H1 (cell line): Measurements from ENCODE around the gene ANKRD12. TPM values are rescaled to one million over a fixed set of nuclear protein-coding genes. Genes with fewer than 3 reads are reported as not detected.

Source experiments
- CTCF ChIA-PET: fragments of 300-600 bp; sonication (Branson Sonifier 250); formaldehyde crosslinking; loops from one replicate; lab custom pipeline; 2021; ENCODE audit not compliant: partially characterized antibody; lab: Charles Lee
- POLR2A ChIA-PET: fragments of 300-600 bp; sonication (Branson Sonifier 250); formaldehyde crosslinking; loops from one replicate; lab custom pipeline; 2021; ENCODE audit warnings: inconsistent platforms; ENCODE audit not compliant: partially characterized antibody; lab: Charles Lee
- DNase-seq, 2 experiments: peaks; one replicate each; pipeline versions ENCODE4 v3.0.0 to v3.0.0-alpha.2; 2010 to 2022; ENCODE audit warnings: low spot score in 2 of 2, low read depth in 1 of 2, mixed read lengths in 1 of 2
- FAIRE-seq: peaks from 2 replicates; lab custom pipeline; 2011; peaks lifted over from hg19 to GRCh38; lab: Jason Lieb, UNC
- H2AFZ ChIP-seq: 2 replicates; pipeline ENCODE4 v1.8.1; 2012; ENCODE audit warnings: low read length, inconsistent platforms
- H2AK5ac ChIP-seq: 2 replicates; pipeline ENCODE4 v1.6.1; 2013; ENCODE audit warnings: low read depth, low read length
- H2BK120ac ChIP-seq: replicated peaks from 2 replicates; pipeline ENCODE3; 2013; ENCODE audit warnings: low read depth, low read length, inconsistent platforms
- H2BK12ac ChIP-seq: 2 replicates; pipeline ENCODE4 v1.6.1; 2013; ENCODE audit warnings: low read depth, low read length
- H2BK15ac ChIP-seq: 2 replicates; pipeline ENCODE4 v1.6.1; 2013; ENCODE audit warnings: low read length
- H2BK20ac ChIP-seq: 2 replicates; pipeline ENCODE4 v1.6.1; 2013; ENCODE audit warnings: low read length
- H2BK5ac ChIP-seq: 2 replicates; pipeline ENCODE4 v1.6.1; 2013; ENCODE audit warnings: low read depth, low read length
- H3K14ac ChIP-seq: 2 replicates; pipeline ENCODE4 v1.6.1; 2013; ENCODE audit warnings: inconsistent platforms; ENCODE audit not compliant: insufficient read length
- H3K18ac ChIP-seq: 2 replicates; pipeline ENCODE4 v1.6.1; 2013; ENCODE audit warnings: low read length; ENCODE audit errors: extremely low read depth
- H3K23ac ChIP-seq: 2 replicates; pipeline ENCODE4 v1.6.1; 2013; ENCODE audit warnings: inconsistent platforms; ENCODE audit not compliant: insufficient read length
- H3K23me2 ChIP-seq: 2 replicates; pipeline ENCODE4 v1.6.1; 2013; ENCODE audit warnings: low read depth, low read length
- H3K27ac ChIP-seq: 2 replicates; pipeline ENCODE4 v1.6.1; 2011; ENCODE audit warnings: low read depth, low read length, inconsistent platforms
- H3K27me3 ChIP-seq, 4 experiments: replicated peaks in 1 of 4; 1 replicate in 1 of 4; 2 replicates in 3 of 4; pipeline versions ENCODE4 v1.6.1 to v1.8.1; 2011 to 2013; ENCODE audit warnings: low read length in 3 of 4, mild to moderate bottlenecking in 3 of 4, inconsistent platforms in 2 of 4, mixed read lengths in 2 of 4, moderate library complexity in 1 of 4; ENCODE audit not compliant: control insufficient read depth in 3 of 4, insufficient read depth in 3 of 4; ENCODE audit errors: extremely low read depth in 1 of 4
- H3K36me3 ChIP-seq, 4 experiments: 2 replicates each; pipeline versions ENCODE4 v1.6.1 to v1.8.1; 2011 to 2013; ENCODE audit warnings: mild to moderate bottlenecking in 4 of 4, low read length in 3 of 4, moderate library complexity in 2 of 4, control low read depth in 1 of 4, inconsistent platforms in 1 of 4; ENCODE audit not compliant: insufficient read depth in 4 of 4, control insufficient read depth in 2 of 4
- H3K4ac ChIP-seq: replicated peaks from 2 replicates; pipeline ENCODE3; 2013; ENCODE audit warnings: low read length, low read depth, mixed read lengths, inconsistent platforms; ENCODE audit not compliant: insufficient read length
- H3K4me1 ChIP-seq, 4 experiments: replicated peaks in 1 of 4; 1 replicate in 1 of 4; 2 replicates in 3 of 4; pipeline versions ENCODE4 v1.6.1 to v1.8.1; 2011 to 2013; ENCODE audit warnings: low read length in 3 of 4, inconsistent platforms in 2 of 4, mixed read lengths in 1 of 4; ENCODE audit not compliant: insufficient read depth in 4 of 4, control insufficient read depth in 3 of 4
- H3K4me2 ChIP-seq, 2 experiments: 2 replicates each; pipeline versions ENCODE4 v1.6.1 to v1.8.1; 2011 to 2013; ENCODE audit warnings: low read depth in 2 of 2, low read length in 2 of 2, control low read depth in 1 of 2, inconsistent platforms in 1 of 2, mild to moderate bottlenecking in 1 of 2; ENCODE audit not compliant: insufficient read depth in 1 of 2
- H3K4me3 ChIP-seq, 4 experiments: fragments of 200-600, 300-600 bp in 1 of 4; sonication (generic), shearing (Covaris generic), sonication (Bioruptor Twin) in 1 of 4; 2 replicates each; pipeline versions ENCODE4 v1.5.1 to v1.8.1; 2011 to 2016; ENCODE audit warnings: low read length in 4 of 4, low read depth in 3 of 4, control low read depth in 2 of 4, inconsistent platforms in 2 of 4, mild to moderate bottlenecking in 2 of 4, mixed read lengths in 1 of 4, moderate library complexity in 1 of 4; ENCODE audit not compliant: insufficient read depth in 2 of 4; ENCODE audit errors: extremely low read depth in 1 of 4
- H3K56ac ChIP-seq: replicated peaks from 2 replicates; pipeline ENCODE3; 2013; ENCODE audit warnings: low read depth, mild to moderate bottlenecking, mixed read lengths, low read length, inconsistent platforms; ENCODE audit not compliant: insufficient read length
- H3K79me1 ChIP-seq: 2 replicates; pipeline ENCODE4 v1.6.1; 2013; ENCODE audit warnings: low read depth, low read length, control low read depth
- H3K79me2 ChIP-seq, 2 experiments: 2 replicates each; pipeline versions ENCODE4 v1.6.1 to v1.8.1; 2012 to 2013; ENCODE audit warnings: low read length in 2 of 2, mild to moderate bottlenecking in 2 of 2, inconsistent platforms in 1 of 2; ENCODE audit not compliant: insufficient read depth in 2 of 2, control insufficient read depth in 1 of 2
- H3K9ac ChIP-seq, 4 experiments: replicated peaks in 1 of 4; 1 replicate in 1 of 4; 2 replicates in 3 of 4; pipeline versions ENCODE4 v1.6.1 to v1.8.1; 2011 to 2013; ENCODE audit warnings: low read depth in 3 of 4, low read length in 3 of 4, control low read depth in 2 of 4, mild to moderate bottlenecking in 2 of 4, moderate library complexity in 2 of 4, inconsistent platforms in 1 of 4; ENCODE audit errors: extremely low read depth in 1 of 4
- H3K9me3 ChIP-seq, 2 experiments: 2 replicates each; pipeline versions ENCODE4 v1.6.1 to v1.8.1; 2012 to 2013; ENCODE audit warnings: mild to moderate bottlenecking in 2 of 2, moderate library complexity in 2 of 2, control low read depth in 1 of 2, inconsistent platforms in 1 of 2, low read depth in 1 of 2, low read length in 1 of 2, mixed read lengths in 1 of 2; ENCODE audit not compliant: insufficient read depth in 2 of 2
- H4K20me1 ChIP-seq, 2 experiments: replicated peaks in 1 of 2; 2 replicates each; pipeline versions ENCODE3 to v1.8.1; 2011 to 2013; ENCODE audit warnings: inconsistent platforms in 2 of 2, low read length in 2 of 2, mild to moderate bottlenecking in 1 of 2; ENCODE audit not compliant: insufficient read depth in 2 of 2, control insufficient read depth in 1 of 2
- H4K5ac ChIP-seq: 2 replicates; pipeline ENCODE4 v1.6.1; 2013; ENCODE audit warnings: low read length, low read depth, mixed read lengths, inconsistent platforms; ENCODE audit not compliant: insufficient read length
- H4K8ac ChIP-seq: 2 replicates; pipeline ENCODE4 v1.8.0; 2013; ENCODE audit warnings: mild to moderate bottlenecking, moderate library complexity, low read length, inconsistent platforms; ENCODE audit not compliant: insufficient read depth; ENCODE audit errors: extremely low read depth
- H4K91ac ChIP-seq: replicated peaks from 2 replicates; pipeline ENCODE3; 2013; ENCODE audit warnings: low read length, mixed read lengths, inconsistent platforms; ENCODE audit not compliant: insufficient read length
- BRCA1 ChIP-seq: IDR thresholded peaks from 2 replicates; pipeline ENCODE4 v1.6.1; 2012; ENCODE audit warnings: low read depth, low read length, improper control_type of control experiment
- EGR1 ChIP-seq: IDR thresholded peaks from 2 replicates; pipeline ENCODE4 v1.6.1; 2011; ENCODE audit warnings: low read depth, low read length, borderline replicate concordance
- HDAC2 ChIP-seq, 2 experiments: fragments of 300-600 bp in 1 of 2; sonication (generic) in 1 of 2; IDR thresholded peaks; 2 replicates each; pipeline ENCODE4 v1.6.1; 2011 to 2012; ENCODE audit warnings: low read depth in 2 of 2, low read length in 2 of 2, mild to moderate bottlenecking in 2 of 2, moderate library complexity in 2 of 2, borderline replicate concordance in 1 of 2, inconsistent platforms in 1 of 2
- NANOG ChIP-seq: IDR thresholded peaks from 2 replicates; pipeline ENCODE4 v1.6.1; 2011; ENCODE audit warnings: low read length, low read depth, mild to moderate bottlenecking, inconsistent platforms; ENCODE audit not compliant: insufficient read depth, poor library complexity, severe bottlenecking
- NRF1 ChIP-seq: IDR thresholded peaks from 2 replicates; pipeline ENCODE4 v1.6.1; 2011; ENCODE audit warnings: mild to moderate bottlenecking, low read depth, low read length, improper control_type of control experiment
- POLR2A ChIP-seq, 2 experiments: IDR thresholded peaks; 1 replicate in 1 of 2; 2 replicates in 1 of 2; pipeline ENCODE4 v1.6.1; 2011; ENCODE audit warnings: low read depth in 2 of 2, low read length in 2 of 2, mild to moderate bottlenecking in 2 of 2; ENCODE audit errors: control extremely low read depth in 1 of 2
- TAF7 ChIP-seq: optimal IDR thresholded peaks from 2 replicates; pipeline ENCODE3; 2011; ENCODE audit warnings: low read depth, mild to moderate bottlenecking, inconsistent platforms, low read length, moderate library complexity, borderline replicate concordance
- USF2 ChIP-seq: IDR thresholded peaks from 2 replicates; pipeline ENCODE4 v1.6.1; 2011; ENCODE audit warnings: low read length, improper control_type of control experiment
- WGBS, 2 experiments: shearing (Covaris generic) in 1 of 2; methylation state at CpG; one replicate each; pipeline versions ENCODE4 v1.1.6 to v1.1.7; 2013 to 2015; ENCODE audit warnings: low lambda C conversion rate in 2 of 2, mixed read lengths in 2 of 2, inconsistent platforms in 1 of 2, low coverage in 1 of 2, missing lambda C conversion rate in 1 of 2; ENCODE audit not compliant: insufficient replicate concordance in 2 of 2, insufficient coverage in 1 of 2, insufficient read length in 1 of 2; ENCODE audit errors: extremely low coverage in 1 of 2, missing lambda C conversion rate in 1 of 2; 5-methylcytosine and 5-hydroxymethylcytosine counted together
- polyA plus RNA-seq, 7 experiments: library from polyadenylated mRNA; depleted of rRNA in 3 of 7; stranded (reverse) in 5 of 7; unstranded in 2 of 7; fragments of >200 nt in 5 of 7; fragments of 200-250 nt in 2 of 7; gene quantifications; 1 replicate in 5 of 7; 2 replicates in 1 of 7; 4 replicates in 1 of 7; pipeline versions ENCODE4 v1.2.1 to v1.2.3, GENCODE V29; 2011 to 2013; ENCODE audit warnings: missing spikeins in 2 of 7, mixed read lengths in 2 of 7
- total RNA-seq: library from RNA; stranded (reverse); fragmentation: NEBNext Ultra II Directional; extraction: Animal tissue kit (Norgen Biotek cat#: 25700); gene quantifications from 2 replicates; pipeline ENCODE4 v1.2.1, GENCODE V29; 2021

The ANKRD12 gene
- total and polyA plus RNA-seq, 2 of the 8 experiments (the other 6 are each of a cell fraction or from before 2014, with no cell fraction given): 2.6 to 37.9 TPM

- CTCF ChIA-PET: no interaction called here
- no peak for FAIRE-seq
- H2BK20ac ChIP-seq: no peak overlapping the region
- no peak overlapping the region for H4K8ac ChIP-seq
- H4K91ac ChIP-seq: no peak overlapping the region
- no peak for TF ChIP-seq EGR1
- no peak for TF ChIP-seq NANOG
- no peak for TF ChIP-seq BRCA1
- TF ChIP-seq HDAC2 (IDR thresholded peaks at IDR 0.05; ENCODE audit: borderline replicate concordance in 1 of 2, low read depth in 2 of 2, low read length in 2 of 2): no peak
- no peak for TF ChIP-seq USF2
- no peak for TF ChIP-seq POLR2A (IDR thresholded peaks at IDR 0.05; ENCODE audit: control extremely low read depth in 1 of 2, low read depth in 2 of 2, low read length in 2 of 2)
- TF ChIP-seq NRF1: no peak
- no peak for TF ChIP-seq TAF7
- H2BK120ac ChIP-seq: no peak overlapping the region
- H3K36me3 ChIP-seq: peaks cover 0 to 7% (median 0%) of the 10 kb centered on the region in 4 experiments; a peak in 2 of 8 replicates
- H3K9ac ChIP-seq: no peak overlapping the region
- H3K9me3 ChIP-seq: peaks cover 29% of the 10 kb centered on the region in 2 experiments
- no peaks in the 10 kb centered on the region for H3K79me2 ChIP-seq
- DNase-seq: no peak
- no peaks in the 10 kb centered on the region; the same call in 1 of the 2 replicates for H3K23me2 ChIP-seq
- H3K27me3 ChIP-seq: no peaks in the 10 kb centered on the region
- POLR2A ChIA-PET: no interaction called here
- no peak overlapping the region for H2AFZ ChIP-seq
- no peak overlapping the region for H3K56ac ChIP-seq
- H3K4me3 ChIP-seq: no peak overlapping the region
- no peak overlapping the region for H3K18ac ChIP-seq
- no peak overlapping the region for H4K5ac ChIP-seq
- H3K14ac ChIP-seq: no peak overlapping the region
- no peak overlapping the region for H2AK5ac ChIP-seq
- H3K4ac ChIP-seq: no peak overlapping the region
- no peaks in the 10 kb centered on the region for H3K4me1 ChIP-seq
- no peak overlapping the region for H3K4me2 ChIP-seq
- H3K79me1 ChIP-seq: no peaks in the 10 kb centered on the region
- H2BK15ac ChIP-seq: no peak overlapping the region
- WGBS, 2 experiments: 90% methylated on average over 2 of the region's 2 CpGs; no CpG with 5 or more reads in 1 of the 2 experiments
- no peaks in the 10 kb centered on the region for H4K20me1 ChIP-seq
- H2BK5ac ChIP-seq: no peak overlapping the region
- no peak overlapping the region for H3K23ac ChIP-seq
- H3K27ac ChIP-seq: no peak overlapping the region
- no peak overlapping the region for H2BK12ac ChIP-seq
These were observed 155.5 kb downstream of the ANKRD12 start for GRCh38 chr18:9292047-9292446.
